ENCODE measurements around the gene DHRS7.

DHRS7 gene

DNA sequence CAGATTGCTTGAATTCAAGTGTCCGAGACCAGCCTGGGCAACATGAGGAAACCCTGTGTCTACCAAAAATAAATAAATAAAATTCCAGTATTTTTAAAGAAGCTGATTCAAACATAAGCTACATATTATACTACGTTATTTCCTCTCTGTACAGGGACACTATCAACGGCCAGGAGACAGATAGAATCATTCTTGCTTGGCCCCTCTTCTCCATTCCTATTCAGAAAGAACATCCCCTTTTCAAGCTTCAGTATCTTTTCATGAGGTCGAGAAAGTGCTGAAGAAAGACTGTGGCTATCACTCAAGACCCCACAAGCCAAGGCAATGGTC is 314 bp upstream of the DHRS7 start:
- H2AFZ ChIP-seq (ENCODE audit: low read depth, low read length): peak overlapping the region; percentile 92
- H3K79me2 ChIP-seq (ENCODE audit: insufficient read depth, low read length): peaks cover 14% of the 10 kb centered on the region
- DNase-seq (no peak), ATAC-seq (ENCODE audit: insufficient read depth, low read depth) (peak; percentile 18)
- peaks cover 6% of the 10 kb centered on the region; the same call in 1 of the 2 replicates for H3K36me3 ChIP-seq (ENCODE audit: insufficient read depth, low read length)
- H3K27ac ChIP-seq (ENCODE audit: low read length): no peak overlapping the region
- H3K4me3 ChIP-seq (ENCODE audit: low read depth in 1 of 2, low read length in 2 of 2): peak overlapping the region; percentile 76 to 79; a peak in 3 of 4 replicates
- peaks cover 21% of the 10 kb centered on the region for H3K4me1 ChIP-seq (ENCODE audit: insufficient read depth, low read length)
- H3K9ac ChIP-seq (ENCODE audit: low read depth, low read length): peak overlapping the region; percentile 84
- no peaks in the 10 kb centered on the region for H3K9me3 ChIP-seq (ENCODE audit: insufficient read depth, low read length, severe bottlenecking)
- peaks cover 14% of the 10 kb centered on the region for H3K27me3 ChIP-seq (ENCODE audit: insufficient read depth, low read length, poor library complexity)
- peak overlapping the region; percentile 70 for H3K4me2 ChIP-seq (ENCODE audit: insufficient read depth, low read length)
- no peak for TF ChIP-seq EZH2 (IDR thresholded peaks at IDR 0.05; ENCODE audit: borderline replicate concordance, low read depth, low read length, severe bottlenecking)
- TF ChIP-seq CTCF (IDR thresholded peaks at IDR 0.05; ENCODE audit: borderline replicate concordance, extremely low read depth, low read length, poor library complexity, severe bottlenecking): no peak
- H4K20me1 ChIP-seq (ENCODE audit: insufficient read depth, low read length): no peaks in the 10 kb centered on the region

DNA sequence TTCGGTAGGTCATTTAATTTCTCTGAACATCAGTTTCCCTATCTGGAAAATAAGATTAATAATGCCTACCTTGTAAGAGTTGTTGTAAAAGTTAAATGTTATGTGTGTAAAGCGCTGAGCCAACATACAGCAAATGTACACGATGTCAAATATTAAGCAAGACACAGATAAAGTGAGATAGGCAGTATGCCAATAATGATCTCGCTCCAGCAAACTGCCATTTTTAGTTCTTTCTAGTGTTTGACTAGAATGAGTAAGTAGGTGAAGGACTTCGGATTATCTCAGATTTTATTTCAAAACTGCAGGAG is 840 bp downstream of the DHRS7 start:
- peaks cover 14% of the 10 kb centered on the region for H3K79me2 ChIP-seq (ENCODE audit: insufficient read depth, low read length)
- peak overlapping the region; percentile 70 for H3K4me2 ChIP-seq (ENCODE audit: insufficient read depth, low read length)
- no peak for ATAC-seq (ENCODE audit: insufficient read depth, low read depth)
- peaks cover 14% of the 10 kb centered on the region for H3K27me3 ChIP-seq (ENCODE audit: insufficient read depth, low read length, poor library complexity)
- no peaks in the 10 kb centered on the region for H4K20me1 ChIP-seq (ENCODE audit: insufficient read depth, low read length)
- H3K4me1 ChIP-seq (ENCODE audit: insufficient read depth, low read length): peaks cover 21% of the 10 kb centered on the region
- H3K4me3 ChIP-seq (ENCODE audit: low read depth in 1 of 2, low read length in 2 of 2): peak overlapping the region; percentile 76 to 79
- H3K27ac ChIP-seq (ENCODE audit: low read length): peak overlapping the region; percentile 70
- DNase-seq: no peak
- peaks cover 6% of the 10 kb centered on the region; the same call in 1 of the 2 replicates for H3K36me3 ChIP-seq (ENCODE audit: insufficient read depth, low read length)
- no peak for TF ChIP-seq CTCF (IDR thresholded peaks at IDR 0.05; ENCODE audit: borderline replicate concordance, extremely low read depth, low read length, poor library complexity, severe bottlenecking)
- peak overlapping the region; percentile 92 for H2AFZ ChIP-seq (ENCODE audit: low read depth, low read length)
- peak overlapping the region; percentile 84 for H3K9ac ChIP-seq (ENCODE audit: low read depth, low read length)
- no peaks in the 10 kb centered on the region for H3K9me3 ChIP-seq (ENCODE audit: insufficient read depth, low read length, severe bottlenecking)

DNA sequence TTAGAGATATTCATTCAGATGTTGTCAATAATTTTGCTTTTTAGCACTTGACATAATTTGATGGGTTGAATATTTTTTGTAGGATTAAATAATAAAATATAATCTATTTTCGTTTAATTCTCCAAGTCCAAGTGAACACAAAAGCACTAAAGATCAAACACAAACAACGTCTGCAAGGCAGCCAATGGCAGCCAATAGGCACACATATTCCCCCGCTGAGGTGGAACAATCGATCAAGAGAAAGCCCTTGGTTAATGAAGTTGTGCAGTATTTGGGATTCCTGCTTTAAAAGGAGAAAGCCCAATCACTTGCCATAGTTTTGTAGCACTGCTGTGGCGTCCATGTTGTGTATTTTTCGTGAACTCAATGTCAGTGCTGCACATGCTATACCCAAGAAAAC is 1.5 kb downstream of the DHRS7 start:
- no peak for ATAC-seq (ENCODE audit: insufficient read depth, low read depth)
- H3K4me2 ChIP-seq (ENCODE audit: insufficient read depth, low read length): peak overlapping the region; percentile 70
- no peak for DNase-seq
- H3K79me2 ChIP-seq (ENCODE audit: insufficient read depth, low read length): peaks cover 14% of the 10 kb centered on the region
- no peaks in the 10 kb centered on the region for H3K9me3 ChIP-seq (ENCODE audit: insufficient read depth, low read length, severe bottlenecking)
- TF ChIP-seq CTCF (IDR thresholded peaks at IDR 0.05; ENCODE audit: borderline replicate concordance, extremely low read depth, low read length, poor library complexity, severe bottlenecking): no peak
- no peak for TF ChIP-seq EZH2 (IDR thresholded peaks at IDR 0.05; ENCODE audit: borderline replicate concordance, low read depth, low read length, severe bottlenecking)
- no peaks in the 10 kb centered on the region for H4K20me1 ChIP-seq (ENCODE audit: insufficient read depth, low read length)
- peak overlapping the region in 1 of 2 experiments; percentile 76; a peak in 2 of 4 replicates for H3K4me3 ChIP-seq (ENCODE audit: low read depth in 1 of 2, low read length in 2 of 2)
- peak overlapping the region; percentile 70; the same call in 1 of the 2 replicates for H3K27ac ChIP-seq (ENCODE audit: low read length)
- peaks cover 21% of the 10 kb centered on the region for H3K4me1 ChIP-seq (ENCODE audit: insufficient read depth, low read length)
- H3K9ac ChIP-seq (ENCODE audit: low read depth, low read length): peak overlapping the region; percentile 84
- H3K36me3 ChIP-seq (ENCODE audit: insufficient read depth, low read length): peaks cover 6% of the 10 kb centered on the region; the same call in 1 of the 2 replicates
- peak overlapping the region; percentile 55; the same call in 1 of the 2 replicates for H2AFZ ChIP-seq (ENCODE audit: low read depth, low read length)
- H3K27me3 ChIP-seq (ENCODE audit: insufficient read depth, low read length, poor library complexity): peaks cover 14% of the 10 kb centered on the region
